HG02938 (cell line): ENCODE results near the gene HIP1.
"Not testable (repeated sequence)": the region's sequence is repeated elsewhere in the genome, so short reads cannot be mapped to it uniquely, and the experiment has no call there.

Source experiments
- ATAC-seq: cut with Tn5 transposase; IDR thresholded peaks from one replicate; pipeline ENCODE4 v1.9.1; 2021; ENCODE audit warnings: mild to moderate bottlenecking, moderate library complexity; ENCODE audit not compliant: unreplicated experiment

The HIP1 gene

GRCh38 chr7:75619636-75620035 is 119.1 kb downstream of the HIP1 start:
- no peak for ATAC-seq

GRCh38 chr7:75617634-75618234 is 121.0 kb downstream of the HIP1 start:
- no peak for ATAC-seq

- ATAC-seq, result no peak
Observed at GRCh38 chr7:75616421-75617167, 122.1 kb downstream of the HIP1 start.

GRCh38 chr7:75614401-75614800 is 124.3 kb downstream of the HIP1 start:
- no peak for ATAC-seq

- ATAC-seq, result no peak
Observed at GRCh38 chr7:75613351-75613750, 125.4 kb downstream of the HIP1 start.

GRCh38 chr7:75611557-75612178 is 127.1 kb downstream of the HIP1 start:
- no peak for ATAC-seq

- ATAC-seq, result not testable (repeated sequence)
Observed at GRCh38 chr7:75609416-75609815, 129.3 kb downstream of the HIP1 start.

- ATAC-seq, result no peak
Observed at GRCh38 chr7:75608451-75609122, 130.2 kb downstream of the HIP1 start.

GRCh38 chr7:75604408-75604807 is 134.3 kb downstream of the HIP1 start:
- no peak for ATAC-seq

GRCh38 chr7:75602831-75603230 is 135.9 kb downstream of the HIP1 start:
- not testable (repeated sequence) for ATAC-seq

GRCh38 chr7:75601539-75601938 is 137.2 kb downstream of the HIP1 start:
- no peak for ATAC-seq

- ATAC-seq, result not testable (repeated sequence)
Observed at GRCh38 chr7:75600748-75601147, 138.0 kb downstream of the HIP1 start.

- no peak for ATAC-seq
Observed at GRCh38 chr7:75599244-75599781, 139.4 kb downstream of the HIP1 start.

- no peak for ATAC-seq
Observed at GRCh38 chr7:75596727-75597614, 141.8 kb downstream of the HIP1 start.

GRCh38 chr7:75595766-75596165 is 143.0 kb downstream of the HIP1 start:
- no peak for ATAC-seq

GRCh38 chr7:75593500-75594184 is 145.1 kb downstream of the HIP1 start:
- not testable (repeated sequence) for ATAC-seq

GRCh38 chr7:75591467-75592255 is 147.1 kb downstream of the HIP1 start:
- ATAC-seq, result no peak

GRCh38 chr7:75590373-75591005 is 148.3 kb downstream of the HIP1 start:
- ATAC-seq, result no peak
